WTC11 (cell line): Measurements from ENCODE around the gene MAML3. TPM values are rescaled to one million over a fixed set of nuclear protein-coding genes. Genes with fewer than 3 reads are reported as not detected.

Experiments used
- ATAC-seq: fragments of 200-7000 bp; cut with Tn5 transposase; 2 replicates; pipeline ENCODE4 v1.10.0; 2021; ENCODE audit warnings: mild to moderate bottlenecking, moderate library complexity
- CTCF ChIA-PET: fragments of 300-600 bp; sonication (Branson Sonifier 250); formaldehyde crosslinking; loops from one replicate; lab custom pipeline; 2021; ENCODE audit warnings: antibody characterized with exemption; lab: Charles Lee
- POLR2A ChIA-PET: fragments of 350-600 bp; sonication (Branson Sonifier 250); formaldehyde crosslinking; loops from one replicate; lab custom pipeline; 2021; ENCODE audit warnings: antibody characterized with exemption; lab: Charles Lee
- DNase-seq: peaks from one replicate; pipeline ENCODE4 v3.0.0; 2021; ENCODE audit warnings: low spot score
- H3K27ac Mint-ChIP-seq: 2 replicates; pipeline ENCODE4 v1.8.0; 2021; ENCODE audit warnings: mixed read lengths
- H3K27me3 Mint-ChIP-seq: 2 replicates; pipeline ENCODE4 v1.8.0; 2021; ENCODE audit warnings: low read depth, mild to moderate bottlenecking, moderate library complexity, mixed read lengths
- H3K36me3 Mint-ChIP-seq: 2 replicates; pipeline ENCODE4 v1.8.0; 2021; ENCODE audit warnings: mixed read lengths
- H3K4me1 Mint-ChIP-seq: 2 replicates; pipeline ENCODE4 v1.8.0; 2022; ENCODE audit warnings: mixed read lengths
- H3K4me3 Mint-ChIP-seq: 2 replicates; pipeline ENCODE4 v1.8.0; 2021; ENCODE audit warnings: mild to moderate bottlenecking, moderate library complexity, mixed read lengths
- H3K9me3 Mint-ChIP-seq: 2 replicates; pipeline ENCODE4 v1.8.0; 2021; ENCODE audit warnings: mixed read lengths
- AFF4 ChIP-seq: sonication (generic); formaldehyde crosslinking; IDR thresholded peaks from 2 replicates; pipeline ENCODE4 v1.8.1; 2023; ENCODE audit warnings: mild to moderate bottlenecking, missing genetic modification reagents, borderline replicate concordance
- ATF6 ChIP-seq: sonication (generic); formaldehyde crosslinking; IDR thresholded peaks from 2 replicates; pipeline ENCODE4 v1.8.1; 2023; ENCODE audit warnings: mild to moderate bottlenecking, missing genetic modification reagents
- CREB1 ChIP-seq: sonication (generic); formaldehyde crosslinking; IDR thresholded peaks from 2 replicates; pipeline ENCODE4 v1.8.0; 2023; ENCODE audit warnings: mild to moderate bottlenecking, missing genetic modification reagents
- EMX1 ChIP-seq: fragments of 250-450 bp; sonication (Bioruptor Pico); IDR thresholded peaks from 2 replicates; pipeline ENCODE4 v1.8.0; 2021; ENCODE audit warnings: mild to moderate bottlenecking
- FOXP1 ChIP-seq: sonication (generic); formaldehyde crosslinking; IDR thresholded peaks from 2 replicates; pipeline ENCODE4 v1.8.0; 2022; ENCODE audit warnings: missing genetic modification reagents, mild to moderate bottlenecking, moderate library complexity, borderline replicate concordance
- IRF1 ChIP-seq: sonication (generic); formaldehyde crosslinking; IDR thresholded peaks from 2 replicates; pipeline ENCODE4 v1.8.0; 2023; ENCODE audit warnings: missing genetic modification reagents
- JUN ChIP-seq: sonication (generic); formaldehyde crosslinking; IDR thresholded peaks from 2 replicates; pipeline ENCODE4 v1.8.0; 2023; ENCODE audit warnings: mild to moderate bottlenecking, missing genetic modification reagents
- MLX ChIP-seq: sonication (generic); formaldehyde crosslinking; IDR thresholded peaks from 2 replicates; pipeline ENCODE4 v1.8.1; 2023; ENCODE audit warnings: mild to moderate bottlenecking, missing genetic modification reagents, moderate library complexity
- PRRX2 ChIP-seq: fragments of 250-450 bp; sonication (Bioruptor Pico); IDR thresholded peaks from 2 replicates; pipeline ENCODE4 v1.8.0; 2021; ENCODE audit warnings: mild to moderate bottlenecking
- SP1 ChIP-seq: sonication (generic); formaldehyde crosslinking; conservative IDR thresholded peaks from 2 replicates; pipeline ENCODE4 v1.8.1; 2022; ENCODE audit warnings: missing genetic modification reagents
- USF1 ChIP-seq: sonication (generic); formaldehyde crosslinking; IDR thresholded peaks from 2 replicates; pipeline ENCODE4 v1.8.0; 2022; ENCODE audit warnings: mild to moderate bottlenecking, missing genetic modification reagents
- ZBTB21 ChIP-seq: sonication (generic); formaldehyde crosslinking; IDR thresholded peaks from 2 replicates; pipeline ENCODE4 v1.8.1; 2023; ENCODE audit warnings: mild to moderate bottlenecking, missing genetic modification reagents, borderline replicate concordance
- ZBTB43 ChIP-seq: sonication (generic); formaldehyde crosslinking; IDR thresholded peaks from 2 replicates; pipeline ENCODE4 v1.8.1; 2023; ENCODE audit warnings: mild to moderate bottlenecking, missing genetic modification reagents
- ZNF138 ChIP-seq: sonication (generic); formaldehyde crosslinking; conservative IDR thresholded peaks from 2 replicates; pipeline ENCODE4 v1.8.1; 2022; ENCODE audit warnings: mild to moderate bottlenecking, moderate library complexity, missing genetic modification reagents
- ZNF219 ChIP-seq: sonication (generic); formaldehyde crosslinking; IDR thresholded peaks from 2 replicates; pipeline ENCODE4 v1.8.0; 2023; ENCODE audit warnings: missing genetic modification reagents, mild to moderate bottlenecking, borderline replicate concordance
- ZNF232 ChIP-seq: sonication (generic); formaldehyde crosslinking; IDR thresholded peaks from 2 replicates; pipeline ENCODE4 v1.8.0; 2022; ENCODE audit warnings: mild to moderate bottlenecking, missing genetic modification reagents
- ZNF317 ChIP-seq: sonication (generic); formaldehyde crosslinking; IDR thresholded peaks from 2 replicates; pipeline ENCODE4 v1.8.1; 2023; ENCODE audit warnings: low read depth, mild to moderate bottlenecking, moderate library complexity, missing genetic modification reagents, borderline replicate concordance
- ZNF423 ChIP-seq: fragments of 250-450 bp; sonication (Bioruptor Pico); IDR thresholded peaks from 2 replicates; pipeline ENCODE4 v2.1.2; 2022; ENCODE audit warnings: mild to moderate bottlenecking, moderate library complexity
- total RNA-seq: library from RNA; stranded (reverse); gene quantifications from 3 replicates; pipeline ENCODE4 v1.2.3, GENCODE V29; 2021

The MAML3 gene
- total RNA-seq, 1 experiment from 2014 or later = 7.4 TPM

GRCh38 chr4:139785356-139785755, 368.6 kb downstream of the MAML3 start:
- H3K4me3 Mint-ChIP-seq = no peak overlapping the region
- POLR2A ChIA-PET = no interaction called here
- DNase-seq = no peak
- peaks cover 22% of the 10 kb centered on the region for H3K4me1 Mint-ChIP-seq
- no peaks in the 10 kb centered on the region for H3K9me3 Mint-ChIP-seq
- no peak for TF ChIP-seq PRRX2 (CRISPR knock-in tag)
- no peak for TF ChIP-seq AFF4 (CRISPR knock-in tag)
- no peak for TF ChIP-seq ZNF138 (CRISPR knock-in tag)
- no peak for TF ChIP-seq USF1 (CRISPR knock-in tag)
- no peak for TF ChIP-seq EMX1 (CRISPR knock-in tag)
- no peak for TF ChIP-seq CREB1 (CRISPR knock-in tag)
- TF ChIP-seq ZNF232 = no peak
- TF ChIP-seq ATF6 (CRISPR knock-in tag) = no peak
- TF ChIP-seq SP1 (CRISPR knock-in tag) = no peak
- no peak for TF ChIP-seq IRF1 (CRISPR knock-in tag)
- no peak for TF ChIP-seq ZBTB21 (CRISPR knock-in tag)
- no peak for TF ChIP-seq JUN (CRISPR knock-in tag)
- TF ChIP-seq MLX (CRISPR knock-in tag) = no peak
- no peak for TF ChIP-seq ZNF317 (CRISPR knock-in tag)
- no peak for TF ChIP-seq FOXP1
- no peak for TF ChIP-seq ZNF423 (CRISPR knock-in tag)
- no peak for TF ChIP-seq ZNF219 (CRISPR knock-in tag)
- TF ChIP-seq ZBTB43 (CRISPR knock-in tag) = no peak
- TF ChIP-seq, all 79 proteins: peak for 0
- Mint-ChIP-seq H3K36me3 (no peaks in the 10 kb centered on the region), H3K27me3 (no peaks in the 10 kb centered on the region), H3K27ac (no peak overlapping the region)
- CTCF ChIA-PET = interaction anchor here (0.6 kb wide), 1 partner anchor 585 kb away, joined by 3 read pairs; no protein-coding TSS in a partner anchor
- no peak for ATAC-seq
